Retinal pigment epithelial cell (primary cell): ENCODE data around the gene PTPRN2.
"Not testable (repeated sequence)": the region's sequence is repeated elsewhere in the genome, so short reads cannot be mapped to it uniquely, and the experiment has no call there.

Source experiments
- DNase-seq: peaks from one replicate; pipeline ENCODE4 v3.0.0-alpha.2; 2010; ENCODE audit warnings: low read depth
- H3K4me3 ChIP-seq: 2 replicates; pipeline ENCODE4 v1.5.1; 2011; ENCODE audit warnings: mild to moderate bottlenecking, low read length, control low read depth, moderate library complexity
- CTCF ChIP-seq: conservative IDR thresholded peaks from 2 replicates; pipeline ENCODE4 v1.5.1; 2011; ENCODE audit warnings: low read depth, low read length, control low read depth, inconsistent platforms

PTPRN2 gene

GRCh38 chr7:158206341-158206740 lies 381.3 kb downstream of the PTPRN2 start:
- no peak overlapping the region for H3K4me3 ChIP-seq
- TF ChIP-seq CTCF: no peak
- DNase-seq: no peak

GRCh38 chr7:158204453-158204852 lies 383.2 kb downstream of the PTPRN2 start:
- no peak overlapping the region for H3K4me3 ChIP-seq
- no peak for TF ChIP-seq CTCF
- no peak for DNase-seq

- not testable (repeated sequence) for DNase-seq, H3K4me3 ChIP-seq
Measured at GRCh38 chr7:158203948-158204347, 383.7 kb downstream of the PTPRN2 start.

GRCh38 chr7:158194365-158194900 lies 393.2 kb downstream of the PTPRN2 start:
- no peak for TF ChIP-seq CTCF
- no peak for DNase-seq
- no peak overlapping the region for H3K4me3 ChIP-seq

GRCh38 chr7:158193446-158193845 lies 394.2 kb downstream of the PTPRN2 start:
- no peak for TF ChIP-seq CTCF
- DNase-seq: no peak
- no peak overlapping the region for H3K4me3 ChIP-seq

- DNase-seq: no peak
- no peak overlapping the region for H3K4me3 ChIP-seq
- TF ChIP-seq CTCF: no peak
Measured at GRCh38 chr7:158192956-158193355, 394.7 kb downstream of the PTPRN2 start.

GRCh38 chr7:158192184-158192835 lies 395.3 kb downstream of the PTPRN2 start:
- TF ChIP-seq CTCF: no peak
- DNase-seq: no peak
- H3K4me3 ChIP-seq: no peak overlapping the region
